OCI-LY1 (cell line): ENCODE measurements around the gene KRTAP10-2.
"Not testable (repeated sequence)": the region's sequence is repeated elsewhere in the genome, so short reads cannot be mapped to it uniquely, and the experiment has no call there.

Source experiments
- H2AFZ ChIP-seq: fragments of 200-600 bp; sonication (generic), shearing (Covaris generic); 2 replicates; pipeline ENCODE4 v1.6.0; 2014; ENCODE audit warnings: antibody characterized with exemption, mild to moderate bottlenecking, low read length
- H3F3A ChIP-seq: fragments of 200-600 bp; sonication (generic), shearing (Covaris generic); 2 replicates; pipeline ENCODE4 v1.6.0; 2014; ENCODE audit warnings: mild to moderate bottlenecking, antibody characterized with exemption, low read length, moderate library complexity; ENCODE audit not compliant: insufficient read depth
- H3K27ac ChIP-seq: fragments of 200-600 bp; sonication (generic); 2 replicates; pipeline ENCODE4 v1.5.1; 2014; ENCODE audit warnings: low read length, mixed run types, mild to moderate bottlenecking, low read depth; ENCODE audit not compliant: poor library complexity, severe bottlenecking
- H3K27me3 ChIP-seq: fragments of 200-600 bp; sonication (generic); 2 replicates; pipeline ENCODE4 v1.6.0; 2014; ENCODE audit warnings: antibody characterized with exemption, mild to moderate bottlenecking, low read length, moderate library complexity; ENCODE audit not compliant: insufficient read depth
- H3K36me3 ChIP-seq: fragments of 200-600 bp; sonication (generic); 2 replicates; pipeline ENCODE4 v1.6.1; 2014; ENCODE audit warnings: mild to moderate bottlenecking, antibody characterized with exemption, low read length, moderate library complexity, mixed read lengths; ENCODE audit not compliant: insufficient read depth
- H3K4me1 ChIP-seq: fragments of 200-600 bp; sonication (generic); 2 replicates; pipeline ENCODE4 v1.5.1; 2014; ENCODE audit warnings: mild to moderate bottlenecking, low read length, moderate library complexity; ENCODE audit not compliant: insufficient read depth, severe bottlenecking
- H3K4me2 ChIP-seq: fragments of 200-600 bp; sonication (generic), shearing (Covaris generic); 2 replicates; pipeline ENCODE4 v1.6.1; 2014; ENCODE audit warnings: low read length
- H3K4me3 ChIP-seq: fragments of 200-600 bp; sonication (generic); 2 replicates; pipeline ENCODE4 v1.5.1; 2014; ENCODE audit warnings: low read length, low read depth, mild to moderate bottlenecking, mixed read lengths; ENCODE audit not compliant: poor library complexity, severe bottlenecking
- H3K79me2 ChIP-seq: fragments of 200-600 bp; shearing (Covaris generic); 2 replicates; pipeline ENCODE4 v1.6.1; 2016; ENCODE audit warnings: mixed run types, low read length, mixed read lengths; ENCODE audit not compliant: insufficient read depth
- H3K9ac ChIP-seq: fragments of 200-600 bp; sonication (generic), shearing (Covaris generic); 2 replicates; pipeline ENCODE4 v1.6.1; 2014; ENCODE audit warnings: mild to moderate bottlenecking, low read length, mixed read lengths
- H3K9me2 ChIP-seq: fragments of 200-600 bp; sonication (generic), shearing (Covaris generic); 2 replicates; pipeline ENCODE4 v1.6.1; 2014; ENCODE audit warnings: low read depth, mild to moderate bottlenecking, low read length, mixed read lengths
- H3K9me3 ChIP-seq: fragments of 200-600 bp; shearing (Covaris generic); 2 replicates; pipeline ENCODE4 v1.6.1; 2014; ENCODE audit warnings: low read length, mixed read lengths
- H4K20me1 ChIP-seq: fragments of 200-600 bp; sonication (generic), shearing (Covaris generic); 2 replicates; pipeline ENCODE4 v1.6.0; 2016; ENCODE audit warnings: mild to moderate bottlenecking, low read length; ENCODE audit not compliant: insufficient read depth
- CTCF ChIP-seq: fragments of 200-600 bp; sonication (generic), shearing (Covaris generic); IDR thresholded peaks from 2 replicates; pipeline ENCODE4 v1.5.1; 2017; ENCODE audit warnings: mild to moderate bottlenecking, antibody characterized with exemption, low read length, moderate library complexity, mixed read lengths
- EZH2 ChIP-seq: fragments of 200-600 bp; sonication (generic), shearing (Covaris generic); IDR thresholded peaks from 2 replicates; pipeline ENCODE4 v1.8.0; 2017; ENCODE audit warnings: borderline replicate concordance, mixed run types, mild to moderate bottlenecking, antibody characterized with exemption, low read length, moderate library complexity, mixed read lengths

Gene KRTAP10-2

DNA sequence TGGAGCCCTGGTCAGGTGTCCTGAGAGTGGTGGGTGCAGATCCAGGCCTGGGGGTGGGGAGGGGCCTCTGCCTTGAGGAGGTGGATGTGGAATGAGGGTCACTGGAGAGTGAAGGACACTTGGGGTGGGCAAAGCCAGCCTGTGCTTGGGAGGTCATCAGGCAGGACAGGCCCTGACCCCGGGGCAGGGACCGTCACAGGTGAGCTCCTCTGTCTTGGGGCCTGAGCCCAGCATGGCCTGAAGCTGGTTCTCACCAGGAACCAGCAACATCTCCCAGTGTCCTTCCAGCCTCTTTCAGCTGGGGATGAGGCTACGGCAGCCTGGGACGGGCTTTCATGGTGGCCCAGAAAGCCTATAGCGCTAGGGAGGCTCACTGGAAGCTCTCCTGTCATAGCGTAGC lies 831 bp upstream of the KRTAP10-2 start:
- Histone ChIP-seq H3K79me2 (no peaks in the 10 kb centered on the region), H3K27ac (no peak overlapping the region), H3F3A (no peaks in the 10 kb centered on the region), H3K9ac (no peak overlapping the region), H3K9me2 (no peaks in the 10 kb centered on the region), H4K20me1 (no peaks in the 10 kb centered on the region), H3K36me3 (no peaks in the 10 kb centered on the region), H3K4me1 (no peaks in the 10 kb centered on the region), H3K4me3 (no peak overlapping the region), H3K27me3 (peaks cover 3% of the 10 kb centered on the region; the same call in 1 of the 2 replicates), H3K9me3 (peaks cover 3% of the 10 kb centered on the region), H3K4me2 (no peak overlapping the region), H2AFZ (no peak overlapping the region)
- TF ChIP-seq EZH2 (no peak), CTCF (no peak)

DNA sequence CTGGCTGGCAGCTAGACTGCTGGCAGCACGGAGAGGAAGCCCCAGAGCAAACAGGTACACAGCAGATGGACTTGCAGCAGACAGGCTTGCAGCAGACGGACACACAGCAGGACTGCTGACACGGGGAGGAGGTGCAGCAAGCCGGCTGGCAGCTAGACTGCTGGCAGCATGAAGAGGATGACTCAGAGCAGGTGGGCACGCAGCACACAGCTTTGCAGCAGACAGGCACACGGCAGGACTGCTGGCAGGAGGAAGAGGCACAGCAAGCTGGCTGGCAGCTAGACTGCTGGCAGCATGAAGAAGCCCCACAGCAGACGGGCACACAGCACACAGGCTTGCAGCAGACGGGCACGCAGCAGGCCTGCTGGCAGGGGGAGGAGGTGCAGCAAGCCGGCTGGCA lies 498 bp downstream of the KRTAP10-2 start:
- no peak for TF ChIP-seq EZH2
- TF ChIP-seq CTCF, result no peak
- no peak overlapping the region for H3K4me2 ChIP-seq
- no peaks in the 10 kb centered on the region for H4K20me1 ChIP-seq

GRCh38 chr21:44550285-44550684 lies 1.0 kb downstream of the KRTAP10-2 start:
- not testable (repeated sequence) for H3K4me2 ChIP-seq, H2AFZ ChIP-seq, H3F3A ChIP-seq, H3K9me3 ChIP-seq, H3K9ac ChIP-seq, H3K36me3 ChIP-seq, H4K20me1 ChIP-seq, H3K9me2 ChIP-seq, H3K27ac ChIP-seq, H3K27me3 ChIP-seq, H3K4me3 ChIP-seq, H3K79me2 ChIP-seq, H3K4me1 ChIP-seq

More for the DNA sequence above, 498 bp downstream of the KRTAP10-2 start:
- Histone ChIP-seq H3K9me2 (no peaks in the 10 kb centered on the region), H3F3A (no peaks in the 10 kb centered on the region), H3K27me3 (peaks cover 6% of the 10 kb centered on the region; the same call in 1 of the 2 replicates), H3K36me3 (no peaks in the 10 kb centered on the region), H3K4me1 (no peaks in the 10 kb centered on the region), H3K79me2 (no peaks in the 10 kb centered on the region), H3K27ac (no peak overlapping the region), H3K4me3 (no peak overlapping the region), H2AFZ (no peak overlapping the region), H3K9me3 (peaks cover 8% of the 10 kb centered on the region), H3K9ac (no peak overlapping the region)

- H3K27me3 ChIP-seq, result peaks cover 6% of the 10 kb centered on the region; the same call in 1 of the 2 replicates
- H3K79me2 ChIP-seq, result no peaks in the 10 kb centered on the region
- no peaks in the 10 kb centered on the region for H3K4me1 ChIP-seq
- TF ChIP-seq EZH2 (no peak), CTCF (no peak)
- H4K20me1 ChIP-seq, result no peaks in the 10 kb centered on the region
- H3K9me3 ChIP-seq, result peaks cover 8% of the 10 kb centered on the region
- no peaks in the 10 kb centered on the region for H3F3A ChIP-seq
- H3K27ac ChIP-seq, result no peak overlapping the region
- H3K9ac ChIP-seq, result no peak overlapping the region
- no peak overlapping the region for H3K4me3 ChIP-seq
- H3K9me2 ChIP-seq, result no peaks in the 10 kb centered on the region
- no peak overlapping the region for H3K4me2 ChIP-seq
- H2AFZ ChIP-seq, result no peak overlapping the region
- H3K36me3 ChIP-seq, result no peaks in the 10 kb centered on the region
These were observed 1.6 kb downstream of the KRTAP10-2 start for GRCh38 chr21:44549525-44550211.
